Hematopoietic multipotent progenitor cell treated with erythropoietin and hydrocortisone succinate and interleukin-3 and kit ligand, for 6 days (in vitro differentiated cells): ENCODE data around the gene PEX14.
"Not testable (repeated sequence)": the region's sequence is repeated elsewhere in the genome, so short reads cannot be mapped to it uniquely, and the experiment has no call there.

Source experiments
- DNase-seq: peaks from one replicate; pipeline ENCODE4 v3.0.0-alpha.2; 2015

PEX14 gene

DNA sequence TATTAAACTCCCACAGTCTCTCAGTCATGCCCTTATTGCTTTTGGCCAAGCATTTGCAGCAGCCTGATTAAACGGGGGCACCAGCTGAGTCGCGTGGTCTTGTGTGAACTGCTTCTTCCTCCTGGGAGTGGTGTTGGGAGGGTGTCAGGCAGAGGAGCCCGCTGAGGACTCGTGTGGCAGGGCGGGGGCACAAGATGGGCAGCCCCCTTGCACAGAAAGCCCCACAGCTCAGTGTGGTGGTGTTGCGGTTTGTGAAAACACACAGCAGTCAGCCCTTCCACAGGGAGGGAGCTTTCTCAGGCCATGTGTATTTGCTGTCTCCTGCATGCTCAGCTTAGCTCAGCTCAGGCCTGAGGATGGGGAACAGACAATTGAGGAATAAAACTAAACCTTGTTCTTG, 22.4 kb downstream of the PEX14 start:
- no peak for DNase-seq

DNA sequence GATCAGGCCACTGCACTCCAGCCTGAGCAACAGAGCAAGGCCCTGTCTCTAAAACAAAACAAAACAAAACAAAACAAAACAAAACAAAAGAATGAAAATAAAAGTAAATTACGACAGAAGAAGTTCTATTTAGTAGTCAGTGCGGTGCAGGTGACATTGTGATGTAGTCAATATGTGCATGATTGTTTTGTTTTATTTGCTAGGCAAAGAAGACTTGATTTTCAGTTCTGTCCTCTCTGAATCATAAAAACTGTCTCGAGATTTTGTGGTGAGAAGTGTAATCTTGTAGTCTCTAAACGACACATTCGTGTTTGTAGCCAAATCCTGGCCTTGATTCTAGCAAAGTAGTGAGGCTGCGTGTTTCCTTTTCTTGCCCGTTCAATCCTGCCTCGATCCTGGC, 23.5 kb downstream of the PEX14 start:
- no peak for DNase-seq

DNA sequence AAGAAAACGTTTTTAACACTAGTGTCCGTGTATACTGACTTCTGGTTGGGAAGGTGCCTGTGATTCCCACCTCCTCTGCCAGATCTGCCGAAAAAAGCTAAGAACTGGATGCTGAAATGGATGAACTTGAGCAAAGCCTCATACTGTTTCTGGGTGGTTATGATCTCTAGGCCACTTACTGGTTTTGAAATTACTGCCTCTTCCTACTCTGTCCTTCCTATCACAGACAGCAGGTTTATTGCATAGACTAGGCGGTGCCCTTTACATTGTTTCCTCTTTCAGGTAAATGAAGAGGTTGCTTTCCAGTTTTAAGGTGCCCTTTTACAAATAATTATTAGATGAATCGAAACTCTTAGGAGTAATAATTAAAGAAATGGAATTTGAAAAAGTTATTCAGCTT, 27.5 kb downstream of the PEX14 start:
- DNase-seq = no peak

DNA sequence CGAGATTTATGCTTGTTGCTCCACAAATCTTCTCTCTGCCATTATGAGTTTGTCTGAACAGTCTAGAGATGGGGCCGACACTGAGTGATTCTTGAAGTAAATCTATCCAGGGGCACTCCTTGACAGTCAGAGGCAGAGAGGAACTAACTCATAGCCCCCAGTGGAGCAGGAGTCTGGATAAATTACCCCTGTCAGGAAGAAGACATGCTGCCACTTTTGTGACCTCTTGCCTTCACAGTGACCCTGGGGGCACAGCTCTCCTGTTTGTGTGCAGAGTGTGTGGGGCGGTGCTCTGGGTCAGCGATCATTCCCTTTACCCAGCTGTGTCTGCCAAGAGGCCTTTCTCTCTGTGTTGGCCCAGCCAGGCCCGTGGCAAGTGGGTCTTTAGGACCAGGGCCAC, 29.5 kb downstream of the PEX14 start:
- no peak for DNase-seq

DNA sequence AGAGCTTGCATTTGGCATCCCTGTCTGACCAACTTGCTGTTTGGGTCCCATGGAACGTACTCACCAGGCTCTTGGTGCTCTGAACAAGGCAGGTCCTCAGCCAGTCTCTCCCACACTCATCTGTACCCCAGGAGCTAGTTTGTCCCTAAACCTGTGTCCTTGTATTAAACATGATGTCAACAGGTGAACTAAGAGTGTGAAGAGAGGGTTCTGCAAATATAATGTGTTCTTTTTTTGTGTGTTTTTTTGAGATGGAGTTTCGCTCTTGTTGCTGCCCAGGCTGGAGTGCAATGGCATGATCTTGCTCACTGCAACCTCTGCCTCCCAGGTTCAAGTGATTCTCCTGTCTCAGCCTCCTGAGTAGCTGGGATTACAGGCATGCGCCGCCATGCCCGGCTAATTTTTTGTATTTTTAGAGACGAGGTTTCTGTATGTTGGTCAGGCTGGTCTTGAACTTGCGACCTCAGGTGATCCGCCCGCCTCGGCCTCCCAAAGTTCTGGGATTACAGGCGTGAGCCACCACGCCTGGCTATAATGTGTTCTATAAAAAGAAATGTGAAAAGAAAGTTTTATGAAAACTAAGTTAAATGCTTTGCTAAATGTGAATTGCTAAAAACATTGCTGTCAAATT, 31.4 kb downstream of the PEX14 start:
- DNase-seq = not testable (repeated sequence)

DNA sequence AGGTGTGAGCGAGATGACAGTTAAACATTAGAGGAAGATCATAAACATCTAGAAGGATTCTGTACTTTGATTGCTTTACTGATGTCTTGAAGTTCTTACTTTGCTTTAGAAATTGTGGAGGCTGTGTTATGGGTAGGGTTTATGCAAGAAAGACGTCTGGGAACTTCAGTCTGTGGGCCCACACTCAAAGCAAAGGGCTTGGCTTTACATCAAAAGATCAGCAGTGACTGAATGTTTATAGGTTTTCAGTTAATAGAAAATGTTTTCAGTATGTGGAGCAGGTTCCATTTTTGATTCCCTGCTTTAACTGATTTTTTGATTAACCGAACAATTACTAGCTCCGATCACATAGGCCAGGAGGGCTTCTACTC, 31.9 kb downstream of the PEX14 start:
- DNase-seq = no peak

DNA sequence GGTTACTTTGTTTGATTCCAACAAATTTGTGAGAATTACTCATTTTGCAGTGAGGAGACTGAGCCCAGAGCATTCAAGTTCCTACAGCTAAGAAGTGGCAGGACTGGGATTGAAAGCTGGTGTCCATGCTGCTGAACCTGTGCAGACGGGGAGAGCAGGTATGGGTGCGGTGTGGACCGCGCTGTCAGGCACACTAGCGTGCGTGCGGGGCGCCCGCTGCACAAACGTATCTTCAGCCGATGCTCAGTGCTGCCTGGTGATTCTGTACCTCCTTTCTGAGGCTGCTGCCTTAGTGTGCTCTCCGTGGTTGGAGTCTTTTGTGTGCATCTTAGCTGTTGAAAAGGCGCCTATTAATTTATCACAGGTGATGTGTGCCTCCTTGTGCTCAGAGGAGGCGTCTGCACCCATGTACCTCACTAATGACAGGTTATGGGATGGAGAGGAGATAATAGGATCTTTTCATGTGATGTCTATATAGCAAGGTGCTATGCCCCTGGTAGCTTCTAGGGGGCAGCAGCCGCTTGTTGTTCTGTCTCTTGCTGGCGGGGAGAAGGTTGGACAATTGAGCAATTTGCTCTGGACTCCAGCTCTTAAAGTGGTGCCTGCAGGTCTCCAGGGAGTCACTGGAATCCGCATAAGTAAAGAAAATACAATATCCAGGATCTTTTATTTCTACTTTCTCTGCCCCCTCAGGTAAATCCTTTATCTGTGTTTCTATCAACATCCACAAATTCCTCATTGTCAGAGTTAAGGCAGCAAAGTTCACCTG, 32.5 kb downstream of the PEX14 start:
- DNase-seq = peak; percentile 88

DNA sequence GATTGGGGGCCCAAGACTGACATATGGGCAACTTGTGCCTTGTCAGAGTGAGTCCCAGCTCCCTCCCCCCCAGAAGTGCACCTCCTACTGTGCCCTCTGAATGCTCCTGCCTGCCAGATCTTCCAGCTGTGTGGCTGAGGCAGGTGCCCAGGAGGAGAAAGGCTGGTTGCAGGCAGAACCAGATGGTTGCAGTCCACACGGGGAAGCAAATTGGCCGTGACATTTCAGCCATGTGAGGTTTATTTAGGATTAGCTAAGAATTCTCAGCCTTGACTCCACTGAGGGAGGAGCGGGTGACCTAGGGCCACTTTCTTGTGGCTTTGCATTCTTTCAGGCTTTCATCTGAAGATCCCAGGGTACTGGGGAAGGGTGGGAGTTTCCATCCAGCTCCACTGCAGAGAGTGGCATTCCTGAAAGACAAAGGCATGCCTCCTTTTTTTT, 33.8 kb downstream of the PEX14 start:
- DNase-seq = no peak

DNA sequence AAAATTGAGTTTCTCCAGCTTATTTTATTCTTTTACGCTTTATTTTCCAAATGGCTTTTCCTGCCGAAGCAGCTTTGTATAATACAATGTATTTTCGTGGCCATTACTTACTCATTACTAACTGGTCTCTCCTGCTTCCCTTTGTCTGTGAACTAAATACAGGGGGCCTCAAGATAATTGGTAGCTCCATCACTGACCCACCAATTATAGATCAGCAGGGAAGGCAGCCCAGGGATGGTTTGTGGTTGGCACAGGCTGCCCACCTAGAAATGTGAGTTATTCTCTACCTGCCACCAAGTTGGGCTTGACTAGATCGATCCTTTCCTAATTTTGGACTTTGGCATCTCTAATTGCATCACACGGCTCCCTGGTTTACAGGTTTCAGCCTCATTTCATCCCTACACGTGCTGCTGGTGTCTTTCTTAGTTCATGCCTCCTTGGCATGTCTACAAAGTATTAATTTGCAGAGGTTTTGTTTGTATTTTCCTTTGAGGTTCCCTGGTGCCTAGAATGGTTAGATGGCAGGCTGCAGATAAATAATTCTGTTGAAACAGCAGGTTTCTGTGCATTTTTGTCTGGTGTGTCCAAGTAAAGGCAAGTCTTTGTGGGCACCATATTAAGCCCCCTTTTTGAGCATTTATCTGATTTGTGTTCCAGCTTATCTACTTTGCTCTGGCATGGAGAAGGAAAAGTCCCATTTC, 35.2 kb downstream of the PEX14 start:
- DNase-seq = peak; percentile 17

DNA sequence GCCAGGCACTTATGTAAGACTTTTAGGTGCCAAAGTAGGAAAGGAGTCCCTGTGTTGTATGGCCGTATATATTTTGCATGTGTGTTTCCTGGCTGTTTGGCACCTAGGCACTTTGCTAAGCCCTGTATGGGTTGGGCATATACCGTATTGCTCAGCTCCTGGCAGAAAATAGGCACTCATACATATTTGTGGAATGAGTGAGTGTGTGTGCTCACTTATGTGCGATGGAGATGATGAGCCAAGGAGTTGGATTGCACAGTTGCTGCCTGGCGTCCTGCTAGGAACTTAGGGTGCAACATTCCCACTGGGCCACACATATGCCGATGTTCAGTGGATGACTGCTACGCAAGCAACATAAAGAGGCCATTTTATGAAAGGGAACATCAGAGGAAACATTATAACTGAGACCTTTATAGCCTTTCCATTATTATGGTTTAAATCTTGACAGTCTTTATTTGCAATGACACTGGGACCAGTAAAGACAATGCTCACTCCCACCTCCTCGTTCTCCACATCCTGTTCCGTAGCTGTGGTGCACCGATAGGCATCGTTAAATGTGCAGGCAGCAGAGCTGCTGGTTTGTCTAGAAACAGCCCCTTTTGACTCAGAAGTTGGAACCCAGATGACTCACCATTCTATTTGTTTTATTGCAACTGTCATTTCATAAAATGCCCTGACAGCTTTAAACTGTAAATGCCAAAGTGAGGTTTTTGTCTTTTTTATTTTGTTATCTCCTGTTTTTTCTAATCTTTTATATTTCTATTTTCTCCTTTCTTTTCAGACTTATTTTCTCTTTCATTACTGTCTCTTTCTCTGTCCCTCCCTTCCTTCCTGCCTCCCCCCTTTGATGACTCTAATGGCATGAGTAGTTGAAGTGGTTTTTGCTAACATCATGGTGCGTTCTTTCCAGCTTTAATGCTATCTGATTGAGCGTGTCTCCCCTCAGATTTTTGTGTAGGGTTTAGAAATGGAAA, 36.1 kb downstream of the PEX14 start:
- peak; percentile 94 for DNase-seq

DNA sequence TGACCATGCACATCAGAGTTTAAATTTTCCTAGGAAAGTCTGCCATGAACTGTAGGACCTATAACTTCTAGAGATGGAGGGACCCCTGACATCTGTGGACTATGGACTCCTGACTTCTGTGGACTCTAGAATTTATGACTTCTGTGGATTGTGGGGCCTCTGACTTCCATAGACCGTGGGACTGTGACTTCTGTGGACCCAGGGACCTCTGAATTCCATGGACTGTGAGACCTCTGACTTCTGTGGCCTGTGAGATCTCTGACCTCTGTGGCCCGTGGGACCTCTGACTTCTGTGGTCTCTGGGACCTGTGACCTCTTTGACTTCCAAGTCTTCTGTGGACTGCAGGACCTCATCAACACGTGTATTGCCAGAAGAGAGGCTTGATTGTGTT, 36.7 kb downstream of the PEX14 start:
- DNase-seq = no peak

DNA sequence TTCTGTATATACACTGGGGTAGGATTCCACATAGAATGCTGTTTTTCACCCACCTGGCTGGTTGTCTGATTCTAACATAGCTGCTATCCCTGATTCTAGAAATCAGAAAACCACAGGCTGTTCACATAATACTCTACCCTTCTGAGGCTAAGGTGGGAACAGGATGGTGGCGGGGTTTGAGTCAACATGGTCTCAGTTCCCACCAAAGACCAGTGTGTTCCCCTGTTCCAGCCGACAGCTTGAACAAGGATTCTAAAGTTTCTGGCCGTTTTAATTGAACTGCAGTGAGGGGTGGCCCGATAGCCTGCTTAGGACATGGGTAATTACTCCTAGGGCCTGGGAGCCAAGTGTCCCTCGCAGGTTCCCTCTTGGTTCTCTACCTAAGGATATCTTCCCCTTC, 38.4 kb downstream of the PEX14 start:
- no peak for DNase-seq

DNA sequence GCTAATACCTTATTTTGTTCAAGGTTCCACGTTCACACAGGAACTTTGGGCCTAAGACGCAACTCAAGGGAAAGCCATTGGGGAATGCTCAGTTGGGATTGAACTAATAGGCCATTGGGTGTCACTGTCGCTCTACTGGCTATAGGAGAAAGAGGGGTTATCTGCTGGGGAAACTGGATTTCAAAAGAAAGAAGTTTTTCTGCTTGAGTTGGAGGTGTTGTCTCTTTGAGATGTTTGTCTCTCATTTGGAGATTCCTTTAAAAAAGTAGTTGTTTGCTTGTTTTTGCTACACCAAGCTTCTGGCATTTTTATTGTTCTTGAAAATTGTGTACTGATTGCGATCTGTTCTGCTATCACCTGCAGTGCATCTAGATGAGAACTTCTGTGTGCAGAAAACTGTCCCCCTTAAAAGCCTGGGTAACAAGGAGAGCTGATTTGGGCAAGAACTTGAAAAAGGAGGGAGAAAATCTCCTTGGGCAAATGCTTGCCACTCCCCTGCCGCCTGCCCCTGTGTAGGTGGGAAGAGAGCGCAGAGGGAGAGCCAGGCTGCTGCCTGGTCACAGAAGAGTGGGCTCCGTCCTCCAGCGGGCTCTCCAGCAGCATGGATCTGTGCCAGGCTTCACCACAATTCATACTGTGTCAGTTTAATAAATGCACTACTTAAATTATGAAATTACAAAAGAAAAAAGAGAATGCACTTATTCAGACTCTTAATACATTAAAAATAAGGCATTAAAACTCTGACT, 39.9 kb downstream of the PEX14 start:
- DNase-seq = peak; percentile 65

DNA sequence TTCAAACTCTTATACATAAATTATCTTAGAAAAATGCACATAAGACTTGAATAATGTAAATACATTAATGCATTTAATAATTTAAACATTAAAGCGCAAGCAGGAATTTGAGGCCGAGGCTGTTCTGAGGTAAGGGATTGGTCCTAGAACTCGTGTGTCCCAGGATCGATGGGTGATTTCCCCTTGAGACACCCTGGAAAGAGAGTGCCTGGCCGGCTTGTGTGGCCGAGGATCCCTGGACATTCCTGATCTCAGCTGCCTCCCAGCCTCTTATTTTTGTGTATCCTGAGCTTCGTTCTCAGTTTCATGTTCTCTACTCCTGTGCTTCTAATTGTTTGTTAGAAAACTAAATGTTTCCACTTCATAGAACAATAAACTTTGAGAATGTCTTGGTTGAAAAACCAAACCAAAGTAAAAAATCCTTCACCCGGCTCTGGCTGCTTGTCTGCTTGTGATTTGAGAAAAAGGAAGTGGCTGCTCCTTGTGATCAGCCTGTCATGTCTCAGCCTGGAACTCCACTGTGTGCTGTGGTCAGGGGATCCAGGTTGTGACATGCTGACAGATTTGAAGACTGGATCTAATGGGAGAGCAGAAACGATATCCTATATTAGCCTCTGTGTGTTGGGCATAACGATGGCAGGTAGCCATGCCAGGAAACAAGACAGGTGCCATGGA, 40.7 kb downstream of the PEX14 start:
- peak; percentile 59 for DNase-seq

DNA sequence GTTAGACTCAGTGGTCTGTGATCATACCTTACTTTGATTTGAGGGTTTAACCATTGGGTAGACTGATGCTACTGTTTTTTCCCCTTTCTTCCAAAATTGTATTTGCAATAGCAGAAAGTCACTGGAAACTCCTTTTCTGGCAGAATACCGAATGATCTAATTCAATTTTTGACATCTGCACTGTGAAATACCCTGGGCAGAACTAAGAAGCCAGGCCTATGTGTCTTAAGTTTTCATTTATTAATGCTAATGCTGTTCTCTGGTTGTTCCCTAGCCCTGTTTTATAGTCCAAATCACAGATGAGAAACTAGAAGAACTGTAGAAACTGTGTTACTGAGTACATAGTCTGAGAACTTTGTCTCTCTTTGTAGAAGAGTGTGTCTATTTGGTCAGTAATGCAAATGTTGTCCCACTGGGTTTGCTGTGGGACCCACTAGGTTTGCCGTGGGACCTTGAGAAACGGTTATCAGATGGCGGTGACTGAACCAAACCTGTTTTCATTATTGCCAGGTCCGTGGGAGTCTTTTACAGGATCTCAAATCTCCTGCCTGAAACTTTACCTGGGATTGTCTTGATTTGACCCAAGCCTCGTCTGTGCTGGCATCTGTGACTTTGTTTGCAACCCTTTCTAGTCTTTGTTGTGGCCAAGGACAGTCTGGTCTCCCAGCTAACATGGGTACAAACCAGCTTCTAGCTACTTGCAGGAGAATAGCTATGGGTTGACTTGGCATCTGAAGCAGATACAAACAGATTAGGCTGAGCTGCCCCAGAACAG, 41.4 kb downstream of the PEX14 start:
- no peak for DNase-seq

DNA sequence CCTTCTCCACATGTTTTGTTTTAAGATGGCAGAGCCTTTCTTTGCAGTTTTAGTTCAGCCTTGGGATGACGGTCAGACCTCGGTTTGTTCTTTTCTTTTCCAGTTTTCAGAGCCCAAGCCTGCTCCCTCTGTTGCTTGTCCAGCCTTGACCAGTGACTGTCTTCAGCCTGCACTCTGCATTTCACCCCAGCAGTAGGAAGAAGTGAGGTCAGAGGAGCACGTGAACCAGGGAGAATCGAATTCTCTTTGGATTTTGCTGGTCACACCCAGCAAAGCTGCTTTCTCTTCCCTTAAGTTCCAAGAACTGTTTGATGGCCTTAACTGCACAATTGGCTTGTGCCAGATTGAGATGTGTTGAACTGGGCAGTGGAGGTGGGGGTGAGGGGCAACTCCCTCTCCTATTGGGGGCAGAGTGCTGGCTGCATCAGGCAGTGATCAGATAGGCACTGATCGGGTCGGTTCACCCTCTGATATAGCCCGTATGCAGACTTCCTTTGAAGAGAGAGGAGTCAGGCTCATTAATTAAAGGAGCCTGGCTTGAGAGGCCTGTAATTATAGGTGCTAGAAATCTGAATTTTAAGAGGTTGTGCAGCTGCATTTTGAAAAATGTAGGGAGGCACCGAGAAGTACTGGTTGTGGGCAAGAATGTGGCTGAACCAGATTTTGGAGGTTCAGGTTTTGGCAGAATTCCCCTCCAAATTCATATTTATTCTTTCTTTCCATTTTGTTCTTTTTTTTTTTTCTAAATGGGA, 42.4 kb downstream of the PEX14 start:
- DNase-seq = peak; percentile 43

DNA sequence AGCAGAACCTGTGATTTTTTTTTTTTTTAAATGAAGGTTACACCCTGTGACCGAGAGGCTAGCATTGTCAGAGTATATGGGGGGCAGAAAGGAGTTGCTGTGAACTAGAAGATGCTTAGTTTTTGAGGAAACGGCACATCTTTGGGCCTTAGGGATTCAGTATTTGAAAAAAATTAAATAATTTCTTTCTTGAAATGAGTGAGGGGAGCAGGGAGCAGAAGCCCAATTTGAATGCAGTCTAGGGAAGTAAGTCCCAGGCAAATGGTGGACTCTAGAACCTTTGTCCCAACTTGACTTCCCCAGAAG, 42.9 kb downstream of the PEX14 start:
- no peak for DNase-seq

DNA sequence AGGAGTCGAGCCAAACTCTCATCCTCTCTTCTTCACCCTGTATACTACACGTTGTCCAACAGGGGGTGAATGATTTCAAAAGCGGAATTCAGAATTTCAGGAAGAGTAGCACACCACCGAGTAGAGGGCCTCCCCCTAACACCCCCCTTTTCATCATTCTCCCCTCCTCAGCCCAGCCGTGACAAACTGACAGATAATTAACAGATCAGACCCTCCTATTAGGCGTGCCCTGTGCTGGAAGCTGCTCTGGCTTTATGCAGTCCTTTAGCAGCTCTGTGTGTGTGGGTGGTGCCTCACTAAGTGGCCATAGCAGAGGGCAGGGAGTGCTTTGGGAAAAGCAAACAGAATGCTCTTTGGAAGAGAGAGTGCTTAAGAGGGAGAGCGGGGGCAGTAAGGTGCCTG, 44.3 kb downstream of the PEX14 start:
- DNase-seq = no peak

DNA sequence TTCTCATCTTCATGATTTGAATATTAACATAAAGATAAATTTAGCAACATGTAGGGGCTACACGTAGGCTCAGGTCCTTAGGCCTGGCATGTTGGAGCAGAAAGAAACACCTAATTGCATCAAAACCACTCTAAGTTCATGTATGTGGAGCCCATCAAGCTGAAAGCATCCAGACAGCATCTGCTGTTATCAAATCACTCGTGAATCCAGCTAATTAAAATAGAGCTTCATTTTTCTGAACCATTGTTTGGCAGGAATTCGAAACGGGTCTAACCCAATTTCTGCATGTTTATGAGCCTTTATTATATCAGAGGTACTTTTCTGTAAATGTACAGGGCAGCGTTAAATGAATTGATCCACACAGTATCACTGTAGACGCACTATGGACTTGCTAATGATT, 45.7 kb downstream of the PEX14 start:
- DNase-seq = no peak

DNA sequence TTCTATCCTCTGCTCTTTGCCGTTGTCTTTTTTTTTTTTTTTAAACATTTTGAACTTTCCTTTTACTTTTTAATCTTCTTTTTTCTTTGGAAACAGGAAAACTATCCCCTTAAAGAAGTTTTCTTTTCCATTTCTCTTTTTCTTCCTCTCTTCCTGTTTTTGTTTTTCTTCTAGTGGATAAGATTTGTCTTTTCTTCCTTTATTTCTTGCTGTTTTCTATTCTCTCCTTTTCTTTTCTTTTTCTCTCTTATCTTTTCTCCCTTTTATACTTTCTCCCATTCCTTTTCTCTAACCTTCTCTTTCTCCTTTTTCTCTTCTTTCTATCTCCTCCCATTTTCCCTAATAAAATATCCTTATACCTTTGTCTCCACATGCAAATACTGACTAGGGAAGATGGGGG, 46.2 kb downstream of the PEX14 start:
- DNase-seq = no peak
